ENCODE results near the gene APOL1. TPM values are rescaled to one million over a fixed set of nuclear protein-coding genes. Genes with fewer than 3 reads are reported as not detected.
"Not testable (repeated sequence)": the region's sequence is repeated elsewhere in the genome, so short reads cannot be mapped to it uniquely, and the experiment has no call there.

The APOL1 gene
- total RNA-seq, 2 donors from 2014 or later = 39.9 to 69.3 TPM

GRCh38 chr22:36223504-36223903 is 29.4 kb upstream of the APOL1 start:
- intact Hi-C loops (cut with DNase I) = no loop called here
- no peak for DNase-seq (ENCODE audit: low spot score)

GRCh38 chr22:36224245-36224644 is 28.7 kb upstream of the APOL1 start:
- no peak for DNase-seq (ENCODE audit: low spot score)
- intact Hi-C loops (cut with DNase I) = no loop called here

GRCh38 chr22:36225333-36225922 is 27.5 kb upstream of the APOL1 start:
- no peak for DNase-seq (ENCODE audit: low spot score)
- intact Hi-C loops (cut with DNase I) = no loop called here

- no peak for DNase-seq (ENCODE audit: low spot score)
- intact Hi-C loops (cut with DNase I) = no loop called here
Observed at GRCh38 chr22:36226189-36226588, 26.7 kb upstream of the APOL1 start.

GRCh38 chr22:36227396-36227795 is 25.5 kb upstream of the APOL1 start:
- intact Hi-C loops (cut with DNase I) = no loop called here

GRCh38 chr22:36227806-36228205 is 25.1 kb upstream of the APOL1 start:
- DNase-seq (ENCODE audit: low spot score) = no peak
- intact Hi-C loops (cut with DNase I) = no loop called here

More at GRCh38 chr22:36227396-36227795, 25.5 kb upstream of the APOL1 start:
- DNase-seq (ENCODE audit: low spot score) = no peak

GRCh38 chr22:36228369-36228768 is 24.6 kb upstream of the APOL1 start:
- intact Hi-C loops (cut with DNase I) = not testable (repeated sequence)

GRCh38 chr22:36228944-36229343 is 24.0 kb upstream of the APOL1 start:
- intact Hi-C loops (cut with DNase I) = no loop called here

More at GRCh38 chr22:36228369-36228768, 24.6 kb upstream of the APOL1 start:
- not testable (repeated sequence) for DNase-seq (ENCODE audit: low spot score)

GRCh38 chr22:36229649-36230048 is 23.3 kb upstream of the APOL1 start:
- DNase-seq (ENCODE audit: low spot score); intact Hi-C loops (cut with DNase I): not testable (repeated sequence)

More at GRCh38 chr22:36228944-36229343, 24.0 kb upstream of the APOL1 start:
- DNase-seq (ENCODE audit: low spot score) = no peak

GRCh38 chr22:36231051-36231450 is 21.9 kb upstream of the APOL1 start:
- peak; percentile 55 for DNase-seq (ENCODE audit: low spot score)
- intact Hi-C loops (cut with DNase I) = not testable (repeated sequence)

- intact Hi-C loops (cut with DNase I) = no loop called here
- DNase-seq (ENCODE audit: low spot score) = no peak
Observed at GRCh38 chr22:36232715-36233401, 20.1 kb upstream of the APOL1 start.

GRCh38 chr22:36233796-36234195 is 19.1 kb upstream of the APOL1 start:
- DNase-seq (ENCODE audit: low spot score) = no peak
- intact Hi-C loops (cut with DNase I) = no loop called here

- intact Hi-C loops (cut with DNase I) = no loop called here
Observed at GRCh38 chr22:36234213-36234612, 18.7 kb upstream of the APOL1 start.

GRCh38 chr22:36234919-36235318 is 18.0 kb upstream of the APOL1 start:
- no peak for DNase-seq (ENCODE audit: low spot score)

More at GRCh38 chr22:36234213-36234612, 18.7 kb upstream of the APOL1 start:
- no peak for DNase-seq (ENCODE audit: low spot score)

GRCh38 chr22:36235585-36235984 is 17.3 kb upstream of the APOL1 start:
- intact Hi-C loops (cut with DNase I) = no loop called here
- DNase-seq (ENCODE audit: low spot score) = no peak

More at GRCh38 chr22:36234919-36235318, 18.0 kb upstream of the APOL1 start:
- intact Hi-C loops (cut with DNase I) = no loop called here

- no peak for DNase-seq (ENCODE audit: low spot score)
- intact Hi-C loops (cut with DNase I) = no loop called here
Observed at GRCh38 chr22:36236388-36237319, 16.3 kb upstream of the APOL1 start.

- intact Hi-C loops (cut with DNase I) = no loop called here
- DNase-seq (ENCODE audit: low spot score) = peak; percentile 75
Observed at GRCh38 chr22:36237462-36238372, 15.2 kb upstream of the APOL1 start.

GRCh38 chr22:36238373-36239149 is 14.4 kb upstream of the APOL1 start:
- DNase-seq (ENCODE audit: low spot score) = no peak
- intact Hi-C loops (cut with DNase I) = no loop called here
